Raji (cell line): ENCODE measurements around the gene BRICD5.

Experiments
- POLR2A ChIP-seq: IDR thresholded peaks from 2 replicates; pipeline ENCODE4 v1.6.1; 2011; ENCODE audit warnings: low read depth, low read length, control low read depth; ENCODE audit not compliant: insufficient read depth

BRICD5 gene

GRCh38 chr16:2160915-2161551 lies 49.6 kb downstream of the BRICD5 start:
- TF ChIP-seq POLR2A, result no peak
